Naive thymus-derived CD4-positive, alpha-beta T cell (primary cell): ENCODE results near the gene NR3C2. TPM values are rescaled to one million over a fixed set of nuclear protein-coding genes. Genes with fewer than 3 reads are reported as not detected.

Source experiments
- ATAC-seq: fragments of 150-1000 bp; cut with Tn5 transposase; 2 replicates; pipeline ENCODE4 v1.10.0; 2021; ENCODE audit warnings: mild to moderate bottlenecking, moderate library complexity
- CTCF ChIA-PET: fragments of 350-600 bp; sonication (Branson Sonifier 250); formaldehyde crosslinking; loops from one replicate; lab custom pipeline; 2021; ENCODE audit warnings: antibody characterized with exemption; lab: Charles Lee
- POLR2A ChIA-PET: fragments of 350-600 bp; sonication (Branson Sonifier 250); formaldehyde crosslinking; loops from one replicate; lab custom pipeline; 2021; ENCODE audit warnings: antibody characterized with exemption, inconsistent platforms; lab: Charles Lee
- DNase-seq, 9 donors: peaks; one replicate each; pipeline versions ENCODE4 v3.0.0 to v3.0.0-alpha.2; 2020 to 2022; ENCODE audit warnings: mixed read lengths in 1 of 9
- H3K27ac ChIP-seq: one replicate; pipeline ENCODE4 v1.7.0; 2013; ENCODE audit warnings: mild to moderate bottlenecking, low read depth, low read length, moderate library complexity
- H3K27me3 ChIP-seq, 2 donors: one replicate each; pipeline ENCODE4 v1.7.0; 2013; ENCODE audit warnings: low read length in 2 of 2, mild to moderate bottlenecking in 2 of 2, moderate library complexity in 2 of 2; ENCODE audit not compliant: control insufficient read depth in 2 of 2, insufficient read depth in 2 of 2
- H3K36me3 ChIP-seq, 3 experiments: 1 replicate in 2 of 3; 2 replicates in 1 of 3; pipeline ENCODE4 v1.7.0; 2013; ENCODE audit warnings: low read length in 3 of 3, mild to moderate bottlenecking in 3 of 3, moderate library complexity in 1 of 3; ENCODE audit not compliant: insufficient read depth in 3 of 3, control insufficient read depth in 2 of 3
- H3K4me1 ChIP-seq, 2 donors: one replicate each; pipeline ENCODE4 v1.7.0; 2013; ENCODE audit warnings: low read length in 2 of 2, mild to moderate bottlenecking in 2 of 2, moderate library complexity in 1 of 2; ENCODE audit not compliant: control insufficient read depth in 2 of 2, insufficient read depth in 2 of 2
- H3K4me3 ChIP-seq: 2 replicates; pipeline ENCODE4 v1.7.0; 2013; ENCODE audit warnings: mild to moderate bottlenecking, low read length
- H3K9me3 ChIP-seq, 3 experiments: 1 replicate in 2 of 3; 2 replicates in 1 of 3; pipeline ENCODE4 v1.7.0; 2013; ENCODE audit warnings: low read length in 3 of 3; ENCODE audit not compliant: control insufficient read depth in 2 of 3
- H3K27ac Mint-ChIP-seq, 9 donors: one replicate each; pipeline ENCODE4 v1.8.0; 2020 to 2022; ENCODE audit warnings: mixed read lengths in 9 of 9, mild to moderate bottlenecking in 8 of 9, moderate library complexity in 5 of 9, inconsistent platforms in 2 of 9
- H3K27me3 Mint-ChIP-seq, 5 donors: one replicate each; pipeline ENCODE4 v1.8.0; 2021 to 2022; ENCODE audit warnings: mixed read lengths in 5 of 5, mild to moderate bottlenecking in 1 of 5
- H3K36me3 Mint-ChIP-seq, 5 donors: one replicate each; pipeline ENCODE4 v1.8.0; 2020 to 2022; ENCODE audit warnings: mixed read lengths in 5 of 5, mild to moderate bottlenecking in 3 of 5, inconsistent platforms in 1 of 5
- H3K4me1 Mint-ChIP-seq, 7 donors: one replicate each; pipeline ENCODE4 v1.8.0; 2020 to 2022; ENCODE audit warnings: mixed read lengths in 7 of 7, mild to moderate bottlenecking in 3 of 7, inconsistent platforms in 1 of 7
- H3K4me3 Mint-ChIP-seq, 10 donors: one replicate each; pipeline ENCODE4 v1.8.0; 2020 to 2022; ENCODE audit warnings: mild to moderate bottlenecking in 10 of 10, mixed read lengths in 10 of 10, moderate library complexity in 6 of 10, inconsistent platforms in 2 of 10
- H3K9me3 Mint-ChIP-seq, 11 donors: one replicate each; pipeline ENCODE4 v1.8.0; 2020 to 2022; ENCODE audit warnings: mixed read lengths in 11 of 11, mild to moderate bottlenecking in 4 of 11, inconsistent platforms in 1 of 11, moderate library complexity in 1 of 11
- intact Hi-C, 2 donors: fragments of 100-400 bp; cut with micrococcal nuclease; formaldehyde crosslinking; loops; one replicate each; pipeline ENCODE4 v1.15.1; 2023
- polyA plus RNA-seq, 2 donors: library from polyadenylated mRNA; unstranded; fragments of 300-500 nt; fragmentation: Illumina TruSeq; gene quantifications; one replicate each; pipeline ENCODE4 v1.2.3, GENCODE V29; 2021
- total RNA-seq, 6 experiments: library from RNA in 5 of 6; stranded (reverse) in 5 of 6; gene quantifications; 1 replicate in 5 of 6; 2 replicates in 1 of 6; pipeline ENCODE4 v1.2.3 and lab custom pipeline; 2021 to 2026

NR3C2 gene
- total and polyA plus RNA-seq, 7 experiments from 2014 or later = 2.2 to 55.2 (median 38.6) TPM

- peak overlapping the region in 1 of 10 donors; percentile 32 for H3K4me3 Mint-ChIP-seq
- no peak for ATAC-seq
- no peak overlapping the region for H3K4me3 ChIP-seq
- H3K36me3 Mint-ChIP-seq = peaks cover 0 to 20% (median 0%) of the 10 kb centered on the region in 5 donors
- POLR2A ChIA-PET = interaction anchor here (0.8 kb wide), 1 partner anchor 47 kb away, joined by 3 read pairs; no protein-coding TSS in a partner anchor
- H3K27ac ChIP-seq = no peak overlapping the region
- peaks cover 0 to 72% (median 60%) of the 10 kb centered on the region in 7 donors for H3K4me1 Mint-ChIP-seq
- H3K9me3 ChIP-seq = no peaks in the 10 kb centered on the region
- CTCF ChIA-PET = no interaction called here
- H3K36me3 ChIP-seq = no peaks in the 10 kb centered on the region
- no peaks in the 10 kb centered on the region for H3K27me3 ChIP-seq
- no peaks in the 10 kb centered on the region for H3K27me3 Mint-ChIP-seq
- H3K9me3 Mint-ChIP-seq = peaks cover 0 to 2% (median 0%) of the 10 kb centered on the region in 11 donors
- no peaks in the 10 kb centered on the region for H3K4me1 ChIP-seq
- DNase-seq = no peak
- intact Hi-C loops = loop anchor here in 1 of 2 donors (2.0 kb wide), 1 partner anchor 14 kb away; no protein-coding TSS in a partner anchor
- H3K27ac Mint-ChIP-seq = no peak overlapping the region
Measured at GRCh38 chr4:148391056-148391455, 51.2 kb downstream of the NR3C2 start.

- H3K36me3 ChIP-seq = no peaks in the 10 kb centered on the region
- peak overlapping the region in 1 of 9 donors; percentile 7 for H3K27ac Mint-ChIP-seq
- H3K9me3 Mint-ChIP-seq = peaks cover 0 to 4% (median 0%) of the 10 kb centered on the region in 11 donors
- POLR2A ChIA-PET = no interaction called here
- H3K4me3 Mint-ChIP-seq = no peak overlapping the region
- H3K4me1 ChIP-seq = no peaks in the 10 kb centered on the region
- DNase-seq = no peak
- H3K4me3 ChIP-seq = no peak overlapping the region
- H3K27ac ChIP-seq = no peak overlapping the region
- no peaks in the 10 kb centered on the region for H3K9me3 ChIP-seq
- H3K27me3 ChIP-seq = no peaks in the 10 kb centered on the region
- intact Hi-C loops = loop anchor here in 1 of 2 donors (2.0 kb wide), 1 partner anchor 14 kb away; no protein-coding TSS in a partner anchor
- CTCF ChIA-PET = no interaction called here
- ATAC-seq = no peak
- peaks cover 0 to 73% (median 60%) of the 10 kb centered on the region in 7 donors for H3K4me1 Mint-ChIP-seq
- no peaks in the 10 kb centered on the region for H3K27me3 Mint-ChIP-seq
- peaks cover 0 to 20% (median 0%) of the 10 kb centered on the region in 5 donors for H3K36me3 Mint-ChIP-seq
Measured at GRCh38 chr4:148390311-148390710, 51.9 kb downstream of the NR3C2 start.

- Mint-ChIP-seq H3K4me3 (no peak overlapping the region), H3K27ac (peak overlapping the region in 4 of 9 donors; percentile 2 to 53 (median 41)), H3K36me3 (peaks cover 0 to 20% (median 4%) of the 10 kb centered on the region in 5 donors), H3K27me3 (no peaks in the 10 kb centered on the region), H3K9me3 (peaks cover 0 to 4% (median 1%) of the 10 kb centered on the region in 11 donors), H3K4me1 (peaks cover 6 to 55% (median 46%) of the 10 kb centered on the region in 7 donors)
- H3K27ac ChIP-seq = no peak overlapping the region
- POLR2A ChIA-PET = interaction anchor here (1.0 to 3.4 kb wide), 2 partner anchors 62 to 65 kb away, joined by 3 to 22 read pairs; partner anchors contain the start of gene NR3C2
- no peaks in the 10 kb centered on the region for H3K36me3 ChIP-seq
- no peak overlapping the region for H3K4me3 ChIP-seq
- H3K4me1 ChIP-seq = peaks cover 0 to 8% of the 10 kb centered on the region in 2 donors
- no peaks in the 10 kb centered on the region for H3K9me3 ChIP-seq
- intact Hi-C loops = loop anchor here in 1 of 2 donors (5.0 kb wide), 1 partner anchor 37 kb away; no protein-coding TSS in a partner anchor
- H3K27me3 ChIP-seq = no peaks in the 10 kb centered on the region
- CTCF ChIA-PET = no interaction called here
- no peak for DNase-seq
- ATAC-seq = no peak
Measured at GRCh38 chr4:148380291-148380690, 61.9 kb downstream of the NR3C2 start.

GRCh38 chr4:148376151-148376550 lies 66.1 kb downstream of the NR3C2 start:
- no peaks in the 10 kb centered on the region for H3K36me3 ChIP-seq
- peak overlapping the region in 9 of 10 donors; percentile 67 to 88 (median 82) for H3K4me3 Mint-ChIP-seq
- H3K27ac ChIP-seq = peak overlapping the region; percentile 59
- H3K27ac Mint-ChIP-seq = peak overlapping the region in 8 of 9 donors; percentile 88 to 99 (median 92)
- ChIA-PET CTCF (interaction anchor here (0.7 to 1.5 kb wide), 4 partner anchors 10 to 79 kb away, joined by 4 to 5 read pairs (median 4); no protein-coding TSS in a partner anchor), POLR2A (interaction anchor here (0.5 to 2.7 kb wide), 9 partner anchors 10 to 703 kb away, joined by 3 to 63 read pairs (median 5); partner anchors contain the start of gene NR3C2)
- H3K4me1 ChIP-seq = peaks cover 0 to 8% of the 10 kb centered on the region in 2 donors
- peaks cover 0 to 13% (median 4%) of the 10 kb centered on the region in 5 donors for H3K36me3 Mint-ChIP-seq
- intact Hi-C loops = loop anchor here in 1 of 2 donors (1.0 to 10.0 kb wide), 5 partner anchors 15 to 761 kb away; partner anchors contain the start of genes NR3C2 and TMEM184C
- peak overlapping the region; percentile 37 for H3K4me3 ChIP-seq
- peaks cover 0 to 4% (median 0%) of the 10 kb centered on the region in 11 donors for H3K9me3 Mint-ChIP-seq
- H3K4me1 Mint-ChIP-seq = peaks cover 6 to 61% (median 44%) of the 10 kb centered on the region in 7 donors
- ATAC-seq (peak; percentile 86), DNase-seq (peak in 7 of 9 donors; percentile 64 to 84 (median 76))
- H3K27me3 ChIP-seq = no peaks in the 10 kb centered on the region
- no peaks in the 10 kb centered on the region for H3K27me3 Mint-ChIP-seq
- no peaks in the 10 kb centered on the region for H3K9me3 ChIP-seq

GRCh38 chr4:148375584-148375983 lies 66.6 kb downstream of the NR3C2 start:
- peaks cover 0 to 13% (median 4%) of the 10 kb centered on the region in 5 donors for H3K36me3 Mint-ChIP-seq
- Histone ChIP-seq H3K27ac (peak overlapping the region; percentile 59), H3K36me3 (no peaks in the 10 kb centered on the region), H3K4me1 (peaks cover 0 to 8% of the 10 kb centered on the region in 2 donors), H3K4me3 (peak overlapping the region; percentile 37), H3K27me3 (no peaks in the 10 kb centered on the region), H3K9me3 (no peaks in the 10 kb centered on the region)
- H3K27me3 Mint-ChIP-seq = no peaks in the 10 kb centered on the region
- peak in 1 of 9 donors; percentile 6 for DNase-seq
- H3K4me3 Mint-ChIP-seq = peak overlapping the region in 9 of 10 donors; percentile 67 to 88 (median 82)
- H3K4me1 Mint-ChIP-seq = peaks cover 6 to 62% (median 44%) of the 10 kb centered on the region in 7 donors
- H3K27ac Mint-ChIP-seq = peak overlapping the region in 8 of 9 donors; percentile 88 to 99 (median 92)
- intact Hi-C loops = loop anchor here in 1 of 2 donors (5.0 to 10.0 kb wide), 2 partner anchors 323 to 761 kb away; partner anchors contain the start of gene TMEM184C
- ChIA-PET CTCF (interaction anchor here (0.7 to 1.0 kb wide), 2 partner anchors 67 to 80 kb away, joined by 4 read pairs; no protein-coding TSS in a partner anchor), POLR2A (interaction anchor here (0.6 to 2.7 kb wide), 8 partner anchors 8 to 704 kb away, joined by 3 to 63 read pairs (median 4); partner anchors contain the start of gene NR3C2)
- H3K9me3 Mint-ChIP-seq = peaks cover 0 to 4% (median 0%) of the 10 kb centered on the region in 11 donors
- ATAC-seq = no peak

GRCh38 chr4:148373093-148373492 lies 69.1 kb downstream of the NR3C2 start:
- H3K9me3 Mint-ChIP-seq = peaks cover 0 to 2% (median 0%) of the 10 kb centered on the region in 11 donors
- Histone ChIP-seq H3K9me3 (no peaks in the 10 kb centered on the region), H3K27ac (no peak overlapping the region), H3K4me1 (peaks cover 0 to 8% of the 10 kb centered on the region in 2 donors), H3K27me3 (no peaks in the 10 kb centered on the region), H3K36me3 (no peaks in the 10 kb centered on the region), H3K4me3 (no peak overlapping the region)
- intact Hi-C loops = loop anchor here in 1 of 2 donors (10.0 kb wide), 1 partner anchor 758 kb away; the partner anchor contains the start of gene TMEM184C
- ChIA-PET POLR2A (interaction anchor here (0.9 kb wide), 1 partner anchor 70 kb away, joined by 3 read pairs; the partner anchor contains the start of gene NR3C2), CTCF (no interaction called here)
- no peaks in the 10 kb centered on the region for H3K27me3 Mint-ChIP-seq
- DNase-seq (no peak), ATAC-seq (no peak)
- H3K36me3 Mint-ChIP-seq = peaks cover 0 to 10% (median 0%) of the 10 kb centered on the region in 5 donors
- H3K4me3 Mint-ChIP-seq = peak overlapping the region in 1 of 10 donors; percentile 28
- H3K27ac Mint-ChIP-seq = peak overlapping the region in 2 of 9 donors; percentile 6 to 22
- peaks cover 6 to 70% (median 54%) of the 10 kb centered on the region in 7 donors for H3K4me1 Mint-ChIP-seq
